GM12872 (cell line): ENCODE measurements around the gene PLEKHS1.

Source experiments
- CTCF ChIP-seq: IDR thresholded peaks from 3 replicates; pipeline ENCODE4 v1.5.1; 2011; ENCODE audit warnings: low read depth, mild to moderate bottlenecking, low read length, moderate library complexity; ENCODE audit not compliant: insufficient read depth

Gene PLEKHS1

GRCh38 chr10:113712024-113712423, 39.5 kb upstream of the PLEKHS1 start:
- no peak for TF ChIP-seq CTCF

GRCh38 chr10:113712755-113713639, 38.5 kb upstream of the PLEKHS1 start:
- TF ChIP-seq CTCF = no peak

GRCh38 chr10:113713640-113713982, 37.9 kb upstream of the PLEKHS1 start:
- no peak for TF ChIP-seq CTCF

- TF ChIP-seq CTCF = no peak
Measured at GRCh38 chr10:113716109-113716910, 35.2 kb upstream of the PLEKHS1 start.

- TF ChIP-seq CTCF = no peak
Measured at GRCh38 chr10:113718969-113719822, 32.3 kb upstream of the PLEKHS1 start.

GRCh38 chr10:113720386-113720785, 31.1 kb upstream of the PLEKHS1 start:
- no peak for TF ChIP-seq CTCF
